Heart right ventricle (tissue), 16 donors: ENCODE data around the gene SERPINA4. TPM values are rescaled to one million over a fixed set of nuclear protein-coding genes. Genes with fewer than 3 reads are reported as not detected.
"Not testable (repeated sequence)": the region's sequence is repeated elsewhere in the genome, so short reads cannot be mapped to it uniquely, and the experiment has no call there.

ENCODE experiments used
- ATAC-seq, 8 donors: fragments of 200-7000 bp; cut with Tn5 transposase; one replicate each; pipeline ENCODE4 v1.9.1; 2020; ENCODE audit warnings: mild to moderate bottlenecking in 8 of 8, moderate library complexity in 8 of 8, moderate number of reproducible peaks in 1 of 8
- DNase-seq, 2 donors: peaks; one replicate each; pipeline ENCODE4 v3.0.0-alpha.2; 2020
- H3K27ac ChIP-seq, 10 donors: fragments of 200-600 bp; sonication (generic) in 2 of 10; one replicate each; pipeline versions ENCODE4 v1.5.0 to v1.8.0; 2020 to 2022; ENCODE audit warnings: mild to moderate bottlenecking in 3 of 10
- H3K27me3 ChIP-seq, 7 donors: fragments of 200-600 bp; one replicate each; pipeline ENCODE4 v1.8.0; 2021 to 2022; ENCODE audit warnings: mild to moderate bottlenecking in 2 of 7
- H3K36me3 ChIP-seq, 9 donors: fragments of 200-600 bp; sonication (generic) in 1 of 9; one replicate each; pipeline versions ENCODE4 v1.5.0 to v1.8.0; 2020 to 2022; ENCODE audit warnings: mild to moderate bottlenecking in 2 of 9
- H3K4me1 ChIP-seq, 9 donors: fragments of 200-600 bp; sonication (generic) in 1 of 9; one replicate each; pipeline versions ENCODE4 v1.5.0 to v1.8.0; 2020 to 2022; ENCODE audit warnings: mild to moderate bottlenecking in 4 of 9
- H3K4me3 ChIP-seq, 10 donors: fragments of 200-600 bp; sonication (generic) in 2 of 10; one replicate each; pipeline versions ENCODE4 v1.5.0 to v1.8.0; 2020 to 2022; ENCODE audit warnings: mild to moderate bottlenecking in 7 of 10, moderate library complexity in 2 of 10
- H3K9me3 ChIP-seq, 11 donors: fragments of 200-600 bp in 10 of 11; sonication (generic) in 2 of 11; one replicate each; pipeline versions ENCODE4 v1.5.0 to v1.8.0; 2013 to 2022; ENCODE audit warnings: mild to moderate bottlenecking in 2 of 11, control low read depth in 1 of 11, moderate library complexity in 1 of 11
- CTCF ChIP-seq, 9 donors: fragments of 200-600 bp; sonication (generic) in 2 of 9; IDR thresholded peaks; one replicate each; pipeline versions ENCODE4 v1.5.0 to v1.8.0; 2021 to 2022; ENCODE audit warnings: antibody characterized with exemption in 9 of 9, mild to moderate bottlenecking in 5 of 9, moderate library complexity in 1 of 9
- WGBS, 2 donors: extraction: QIAGEN DNeasy Blood & Tissue Kit; methylation state at CpG; one replicate each; pipeline ENCODE4 v1.1.7; 2013; ENCODE audit warnings: inconsistent platforms in 1 of 2; 5-methylcytosine and 5-hydroxymethylcytosine counted together
- intact Hi-C, 10 donors: fragments of 100-400 bp; cut with DNase I; formaldehyde crosslinking; loops; one replicate each; pipeline versions ENCODE4 v1.11.1 to v1.14.2; 2022
- polyA plus RNA-seq, 2 donors: library from polyadenylated mRNA; stranded (reverse); fragments of 200-250 nt; gene quantifications; one replicate each; pipeline ENCODE4 v1.2.3, GENCODE V29; 2013
- total RNA-seq, 10 donors: library from RNA; stranded (reverse); fragmentation: NEBNext Ultra II Directional in 3 of 10; extraction: Animal tissue kit (Norgen Biotek cat#: 25700) in 3 of 10; gene quantifications; one replicate each; pipeline versions ENCODE4 v1.2.1 to v1.2.4, GENCODE V29; 2021 to 2023
- donor health status: Arrhythmogenic right ventricular cardiomyopathy.
- donor health status: ischemic (EF 13 %, LVEDD 7.1; RV severe dilation, severe dysfunction).
- donor health status: healthy with polysubstance abuse.
- donor health status: DM: no; HTN: yes; CAD: no.
- donor health status: DM: no; HTN: no; CAD: no.
- donor health status: ischemic (EF 25% LVEDD 6.9; RV normal size, moderate dysfunction).
- donor health status: ischemic (EF 25% LVEDD 5.7; RV mildly dilated, moderate dysfunction).
- donor health status: healthy.
- donor health status: DM: yes; HTN: yes; CAD: no.
- donor health status: Ischemic cardiomyopathy.
- donor health status: ischemic (EF 35%, LVEDD 5.7; RV mildly dilated, moderate dysfunction).
- donor health status: nonischemic (EF 11% LVEDD 7.7; RV severe dilation, severe dysfunction).
- donor health status: DM: yes; HTN: yes; CAD: no.
- donor health status: PGD.
- donor health status: ischemic (EF 29% LVEDD 5.4; RV normal size, mild dysfunction).
- donor health status: nonischemic (EF 23%, LVEDD 6.1; RV moderate dilation, normal function).

The SERPINA4 gene
- total and polyA plus RNA-seq, 12 donors = not detected

GRCh38 chr14:94575730-94576585 lies 14.7 kb downstream of the SERPINA4 start:
- Histone ChIP-seq H3K9me3 (no peaks in the 10 kb centered on the region), H3K36me3 (no peaks in the 10 kb centered on the region), H3K4me3 (no peak overlapping the region), H3K27ac (no peak overlapping the region), H3K27me3 (no peaks in the 10 kb centered on the region), H3K4me1 (peaks cover 0 to 12% (median under 1%) of the 10 kb centered on the region in 9 donors)
- no peak for TF ChIP-seq CTCF (IDR thresholded peaks at IDR 0.05)
- DNase-seq (no peak), ATAC-seq (peak in 1 of 8 donors; percentile 38)
- 76 to 80% methylated on average over 5 of the region's 5 CpGs for WGBS, 2 donors
- intact Hi-C loops = no loop called here

GRCh38 chr14:94577472-94577871 lies 16.2 kb downstream of the SERPINA4 start:
- ATAC-seq, H3K9me3 ChIP-seq, H3K27me3 ChIP-seq, H3K4me3 ChIP-seq, H3K36me3 ChIP-seq, intact Hi-C loops, DNase-seq, H3K27ac ChIP-seq: not testable (repeated sequence)
- peaks cover 0 to 13% (median 6%) of the 10 kb centered on the region in 9 donors for H3K4me1 ChIP-seq

GRCh38 chr14:94578712-94579111 lies 17.5 kb downstream of the SERPINA4 start:
- no peak for ATAC-seq
- no peak for DNase-seq

GRCh38 chr14:94581127-94581999 lies 20.1 kb downstream of the SERPINA4 start, which contains the start of gene SERPINA5:
Gene SERPINA5, plus strand, starts transcription at chr14:94581426. Its CDS starts 5,937 bp downstream, at chr14:94587363.
- DNase-seq (peak; percentile 32 to 67), ATAC-seq (peak in 6 of 8 donors; percentile 25 to 65 (median 48))
- Histone ChIP-seq H3K36me3 (no peaks in the 10 kb centered on the region), H3K4me1 (peaks cover 0 to 16% (median 6%) of the 10 kb centered on the region in 9 donors), H3K4me3 (peak within 1 kb of the TSS in 1 of 10 donors; percentile 7), H3K9me3 (no peaks in the 10 kb centered on the region), H3K27me3 (peaks cover 0 to 7% (median 0%) of the 10 kb centered on the region in 7 donors), H3K27ac (peak within 1 kb of the TSS in 1 of 10 donors; percentile 10)
- no peak for TF ChIP-seq CTCF (IDR thresholded peaks at IDR 0.05)
- intact Hi-C loops = no loop called here
- WGBS, 2 donors = 36 to 39% methylated on average over 18 of the region's 18 CpGs

More at GRCh38 chr14:94578712-94579111, 17.5 kb downstream of the SERPINA4 start:
- 80 to 86% methylated on average over 6 of the region's 6 CpGs for WGBS, 2 donors
- Histone ChIP-seq H3K27me3 (peaks cover 0 to 4% (median 0%) of the 10 kb centered on the region in 7 donors), H3K4me1 (peaks cover 0 to 16% (median 6%) of the 10 kb centered on the region in 9 donors), H3K9me3 (no peaks in the 10 kb centered on the region), H3K4me3 (no peak overlapping the region), H3K36me3 (no peaks in the 10 kb centered on the region), H3K27ac (no peak overlapping the region)
- intact Hi-C loops = no loop called here
- TF ChIP-seq CTCF (IDR thresholded peaks at IDR 0.05) = no peak
